ENCODE measurements around the gene RASSF5.

GRCh38 chr1:206591696-206592095 lies 84.4 kb downstream of the RASSF5 start:
- no peak for TF ChIP-seq CTCF (IDR thresholded peaks at IDR 0.05)
- TF ChIP-seq EZH2 (IDR thresholded peaks at IDR 0.05; ENCODE audit: borderline replicate concordance, insufficient read depth, low read depth, low read length, poor library complexity, severe bottlenecking), result no peak

Data from B cell (primary cell).